HepG2 (cell line): Measurements from ENCODE around the gene P2RY6. TPM values are rescaled to one million over a fixed set of nuclear protein-coding genes. Genes with fewer than 3 reads are reported as not detected.

Experiments used
- ARID4A ChIP-seq: sonication (generic); formaldehyde crosslinking; IDR thresholded peaks from 2 replicates; pipeline ENCODE4 v1.5.0; 2020; ENCODE audit warnings: mild to moderate bottlenecking, missing genetic modification reagents, borderline replicate concordance
- ATF4 ChIP-seq, 2 experiments: fragments of 450-650 bp in 1 of 2; sonication (generic) in 1 of 2; formaldehyde crosslinking; IDR thresholded peaks; 2 replicates each; pipeline versions ENCODE4 v1.5.0 to v1.8.0; 2020 to 2022; ENCODE audit warnings: mild to moderate bottlenecking in 1 of 2, missing genetic modification reagents in 1 of 2
- CBFB ChIP-seq: sonication (generic); formaldehyde crosslinking; IDR thresholded peaks from 2 replicates; pipeline ENCODE4 v1.4.0; 2020; ENCODE audit warnings: missing genetic modification reagents
- DR1 ChIP-seq: sonication (generic); formaldehyde crosslinking; IDR thresholded peaks from 2 replicates; pipeline ENCODE4 v1.8.0; 2021; ENCODE audit warnings: mild to moderate bottlenecking, missing genetic modification reagents, inconsistent platforms
- IKZF1 ChIP-seq: fragments of 450-650 bp; IDR thresholded peaks from 2 replicates; pipeline ENCODE4 v1.7.1; 2016
- KDM3A ChIP-seq: IDR thresholded peaks from 2 replicates; pipeline ENCODE4 v1.6.1; 2018; ENCODE audit warnings: low read depth, missing compliant biosample characterization
- KLF9 ChIP-seq: IDR thresholded peaks from 2 replicates; pipeline ENCODE4 v1.6.1; 2016; ENCODE audit warnings: low read depth
- LCORL ChIP-seq, 2 experiments: fragments of 450-650 bp in 1 of 2; sonication (generic) in 1 of 2; formaldehyde crosslinking in 1 of 2; IDR thresholded peaks; 2 replicates each; pipeline versions ENCODE4 v1.5.0 to v1.6.1; 2017 to 2020; ENCODE audit warnings: antibody characterized with exemption in 1 of 2, missing genetic modification reagents in 1 of 2
- PAF1 ChIP-seq: IDR thresholded peaks from 2 replicates; pipeline ENCODE4 v1.6.1; 2016; ENCODE audit warnings: missing genetic modification reagents, missing compliant biosample characterization
- RAD51 ChIP-seq: fragments of 450-650 bp; IDR thresholded peaks from 2 replicates; pipeline ENCODE4 v1.6.1; 2016; ENCODE audit warnings: borderline replicate concordance
- REXO4 ChIP-seq: sonication (generic); formaldehyde crosslinking; IDR thresholded peaks from 2 replicates; pipeline ENCODE4 v1.8.0; 2022; ENCODE audit warnings: missing genetic modification reagents, mild to moderate bottlenecking, borderline replicate concordance
- RFX3 ChIP-seq: IDR thresholded peaks from 2 replicates; pipeline ENCODE4 v1.6.1; 2016; ENCODE audit warnings: missing biosample characterization, missing genetic modification reagents
- SIN3A ChIP-seq: IDR thresholded peaks from 2 replicates; pipeline ENCODE4 v1.6.1; 2011; ENCODE audit warnings: low read depth, mild to moderate bottlenecking, control low read depth, low read length, borderline replicate concordance
- SRY ChIP-seq: sonication (generic); formaldehyde crosslinking; IDR thresholded peaks from 2 replicates; pipeline ENCODE4 v1.8.0; 2022; ENCODE audit warnings: mild to moderate bottlenecking, missing genetic modification reagents
- XRCC5 ChIP-seq: fragments of 200-400 bp; formaldehyde crosslinking; optimal IDR thresholded peaks from 2 replicates; pipeline ENCODE3; 2017; ENCODE audit warnings: mild to moderate bottlenecking, low read length
- ZFP36 ChIP-seq: fragments of 150-350 bp; IDR thresholded peaks from 2 replicates; pipeline ENCODE4 v1.6.1; 2018; ENCODE audit warnings: borderline replicate concordance, low read length, low read depth; ENCODE audit not compliant: partially characterized antibody
- ZNF598 ChIP-seq: sonication (generic); formaldehyde crosslinking; IDR thresholded peaks from 2 replicates; pipeline ENCODE4 v1.5.1; 2020; ENCODE audit warnings: mild to moderate bottlenecking, missing genetic modification reagents, borderline replicate concordance
- ZNF607 ChIP-seq: sonication (generic); formaldehyde crosslinking; IDR thresholded peaks from 2 replicates; pipeline ENCODE4 v1.5.1; 2020; ENCODE audit warnings: missing genetic modification reagents, mild to moderate bottlenecking, borderline replicate concordance
- ZNF761 ChIP-seq: sonication (generic); formaldehyde crosslinking; conservative IDR thresholded peaks from 2 replicates; pipeline ENCODE4 v1.4.0; 2020; ENCODE audit warnings: mild to moderate bottlenecking, missing genetic modification reagents
- ZNF768 ChIP-seq: sonication (generic); formaldehyde crosslinking; IDR thresholded peaks from 2 replicates; pipeline ENCODE4 v1.4.0; 2020; ENCODE audit warnings: missing genetic modification reagents
- polyA plus RNA-seq, 8 experiments: library from polyadenylated mRNA; depleted of rRNA in 3 of 8; stranded (reverse) in 7 of 8; unstranded in 1 of 8; fragments of >200 nt; fragmentation: Illumina TruSeq in 4 of 8; extraction: Trizol in 4 of 8; gene quantifications; 2 replicates each; pipeline versions ENCODE4 v1.2.1 to v1.2.3, GENCODE V29; 2011 to 2016; ENCODE audit warnings: low read depth in 4 of 8, missing spikeins in 1 of 8, mixed read lengths in 1 of 8; ENCODE audit not compliant: insufficient read depth in 1 of 8
- total RNA-seq, 5 experiments: library from RNA; depleted of rRNA; stranded (reverse); fragments of >200 nt; fragmentation: Illumina TruSeq; extraction: Trizol; gene quantifications; 2 replicates each; pipeline ENCODE4 v1.2.3, GENCODE V29; 2016; ENCODE audit warnings: low read depth in 1 of 5
- TF ChIP-seq, protein P1 (sequence below): sonication (generic); formaldehyde crosslinking; IDR thresholded peaks from 2 replicates; pipeline ENCODE4 v1.4.0; 2020; ENCODE audit warnings: missing genetic modification reagents
- TF ChIP-seq, protein P2 (sequence below): sonication (generic); formaldehyde crosslinking; IDR thresholded peaks from 2 replicates; pipeline ENCODE4 v1.8.0; 2023; ENCODE audit warnings: mild to moderate bottlenecking, missing genetic modification reagents

The P2RY6 gene
- total and polyA plus RNA-seq, 2 of the 13 experiments (the other 11 are each of a cell fraction or from before 2014, with no cell fraction given), result 0.09 to 0.29 TPM

DNA sequence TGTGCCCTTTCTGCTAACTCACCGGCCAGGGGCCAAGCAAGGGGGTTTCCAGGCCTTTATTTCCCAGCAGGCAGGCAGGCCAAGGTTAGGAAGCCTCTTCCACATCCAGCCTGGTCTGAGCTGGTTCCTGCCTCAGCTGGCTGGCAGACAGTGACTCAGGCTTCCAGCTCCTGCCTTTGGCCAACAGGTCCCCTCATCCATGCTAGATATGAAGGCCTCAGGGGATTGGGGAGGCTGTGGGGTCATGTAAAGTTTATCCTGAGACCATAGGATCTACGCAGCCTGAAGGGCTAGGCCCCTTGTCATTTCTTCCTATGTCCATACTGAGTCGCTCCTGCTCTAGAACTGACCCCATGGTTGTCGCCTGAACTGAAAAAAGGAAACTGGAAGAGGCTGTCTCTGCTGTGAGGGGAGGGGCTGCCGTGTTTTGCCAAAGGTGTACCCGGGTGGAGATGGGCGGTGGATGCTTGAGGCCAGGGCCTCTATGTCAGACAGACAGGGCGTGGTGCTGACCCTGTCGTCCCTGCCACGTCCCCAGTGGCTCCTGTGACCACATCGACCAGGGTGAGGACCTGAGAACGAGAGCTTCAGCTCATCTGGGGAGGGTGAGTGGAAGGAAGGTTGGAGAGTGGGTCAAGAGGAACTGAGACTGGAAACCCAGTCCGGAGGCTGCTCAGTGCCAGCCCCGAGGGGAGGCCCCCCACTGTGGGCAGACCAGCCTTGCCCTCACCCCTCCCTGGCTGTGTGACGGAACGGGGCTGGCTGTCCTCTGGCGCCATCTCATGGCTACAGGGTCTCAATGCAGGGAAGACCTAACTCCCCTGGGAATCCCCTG, 17.0 kb downstream of the P2RY6 start (continued):
- TF ChIP-seq ARID4A (CRISPR knock-in tag) (peak; percentile 46; the same call in 1 of the 2 replicates), RAD51 (no peak), PAF1 (no peak), RFX3 (CRISPR knock-in tag) (no peak), REXO4 (no peak), ZNF598 (CRISPR knock-in tag) (no peak; the same call in 1 of the 2 replicates), XRCC5 (peak; percentile 59), ZNF761 (CRISPR knock-in tag) (no peak), ZNF768 (peak; percentile 76; the same call in 1 of the 2 replicates), ZFP36 (peak; percentile 24), ZNF607 (no peak), CBFB (CRISPR knock-in tag) (0 out of 2 replicates have a peak, but pooled peaks have one; percentile 1), DR1 (CRISPR knock-in tag) (no peak), KLF9 (no peak), IKZF1 (no peak), SIN3A (no peak), ATF4 (CRISPR knock-in tag; IDR thresholded peaks at IDR 0.05) (no peak), LCORL (IDR thresholded peaks at IDR 0.05) (no peak), LCORL (CRISPR knock-in tag; IDR thresholded peaks at IDR 0.05) (0 out of 2 replicates have a peak, but pooled peaks have one; percentile 42), KDM3A (peak; percentile 65; the same call in 1 of the 2 replicates), SRY (no peak)
- TF ChIP-seq, protein P1, sequence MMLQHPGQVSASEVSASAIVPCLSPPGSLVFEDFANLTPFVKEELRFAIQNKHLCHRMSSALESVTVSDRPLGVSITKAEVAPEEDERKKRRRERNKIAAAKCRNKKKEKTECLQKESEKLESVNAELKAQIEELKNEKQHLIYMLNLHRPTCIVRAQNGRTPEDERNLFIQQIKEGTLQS (CRISPR knock-in tag), result no peak; the same call in 1 of the 2 replicates
- TF ChIP-seq, protein P2, sequence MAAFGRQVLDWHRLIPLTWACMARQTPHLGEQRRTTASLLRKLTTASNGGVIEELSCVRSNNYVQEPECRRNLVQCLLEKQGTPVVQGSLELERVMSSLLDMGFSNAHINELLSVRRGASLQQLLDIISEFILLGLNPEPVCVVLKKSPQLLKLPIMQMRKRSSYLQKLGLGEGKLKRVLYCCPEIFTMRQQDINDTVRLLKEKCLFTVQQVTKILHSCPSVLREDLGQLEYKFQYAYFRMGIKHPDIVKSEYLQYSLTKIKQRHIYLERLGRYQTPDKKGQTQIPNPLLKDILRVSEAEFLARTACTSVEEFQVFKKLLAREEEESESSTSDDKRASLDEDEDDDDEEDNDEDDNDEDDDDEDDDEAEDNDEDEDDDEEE (CRISPR knock-in tag), result peak; percentile 74; the same call in 1 of the 2 replicates
